GM21528 (cell line): ENCODE data around the gene EXOC4.

Experiments used
- ATAC-seq: cut with Tn5 transposase; IDR thresholded peaks from one replicate; pipeline ENCODE4 v1.9.1; 2021; ENCODE audit warnings: mild to moderate bottlenecking, moderate library complexity; ENCODE audit not compliant: unreplicated experiment, low FRiP score

Gene EXOC4

GRCh38 chr7:133518718-133519117 lies 265.8 kb downstream of the EXOC4 start:
- no peak for ATAC-seq

DNA sequence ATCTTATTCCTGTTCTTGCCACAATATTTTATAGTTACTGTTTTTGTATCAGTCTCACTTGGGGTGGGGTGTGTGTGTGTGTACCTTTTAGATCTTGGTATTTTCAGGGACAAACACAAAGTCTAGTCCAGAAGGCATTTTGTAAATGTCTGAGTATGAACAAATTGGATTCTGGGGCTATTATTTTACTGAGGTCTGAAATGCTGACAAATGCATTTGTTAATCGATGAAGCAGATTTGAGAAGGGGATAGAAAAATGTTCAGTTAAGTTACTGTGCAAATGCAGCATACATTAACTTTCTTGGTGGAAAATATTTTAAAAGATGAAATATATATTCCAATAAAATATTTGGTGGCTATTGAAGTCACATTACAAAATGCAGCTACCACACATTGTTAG lies 267.4 kb downstream of the EXOC4 start:
- no peak for ATAC-seq

- ATAC-seq = no peak
Measured at GRCh38 chr7:133522501-133522900, 269.6 kb downstream of the EXOC4 start.

DNA sequence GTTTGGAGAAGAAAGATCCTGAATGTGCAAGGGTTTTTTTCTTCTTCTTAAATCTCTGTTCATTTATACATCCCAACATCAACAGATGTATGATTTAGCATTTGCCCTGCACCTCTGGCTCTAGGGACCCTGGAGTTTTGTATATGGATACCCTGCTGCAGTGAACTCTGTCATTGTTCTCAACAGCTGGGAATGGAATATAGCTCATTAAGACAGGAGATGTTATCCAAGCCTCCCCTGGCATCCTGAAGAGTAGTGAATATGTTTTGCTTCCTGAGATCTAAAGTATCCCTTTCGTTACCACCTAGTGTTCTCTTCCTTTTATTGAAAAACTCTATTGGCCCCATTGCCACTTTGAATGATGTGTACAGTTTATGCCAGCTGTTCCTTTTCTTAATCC lies 275.9 kb downstream of the EXOC4 start:
- ATAC-seq = no peak

- ATAC-seq = no peak
Measured at GRCh38 chr7:133529861-133530260, 277.0 kb downstream of the EXOC4 start.

DNA sequence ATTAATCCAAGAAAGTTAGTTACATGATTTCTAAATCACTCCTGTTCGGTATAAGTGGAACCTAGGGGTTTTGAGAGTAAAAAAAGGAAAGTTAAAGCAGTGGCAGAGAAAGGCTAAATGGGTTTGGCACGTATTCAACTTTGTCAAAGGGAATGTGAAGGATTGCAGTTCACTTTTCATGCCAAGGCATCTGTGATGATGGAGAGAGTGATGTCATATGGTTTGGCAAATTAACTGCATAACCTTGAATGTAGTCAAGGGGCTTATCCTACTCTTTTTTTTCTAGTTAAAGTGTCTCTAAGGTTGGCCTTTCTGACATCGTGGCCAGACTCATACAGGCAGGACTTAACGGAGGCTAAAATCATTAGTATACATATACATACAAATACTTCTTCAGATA lies 277.8 kb downstream of the EXOC4 start:
- ATAC-seq = no peak

GRCh38 chr7:133534816-133535215 lies 281.9 kb downstream of the EXOC4 start:
- ATAC-seq = no peak

- ATAC-seq = no peak
Measured at GRCh38 chr7:133535308-133535707, 282.4 kb downstream of the EXOC4 start.

- ATAC-seq = no peak
Measured at GRCh38 chr7:133536450-133536849, 283.6 kb downstream of the EXOC4 start.

DNA sequence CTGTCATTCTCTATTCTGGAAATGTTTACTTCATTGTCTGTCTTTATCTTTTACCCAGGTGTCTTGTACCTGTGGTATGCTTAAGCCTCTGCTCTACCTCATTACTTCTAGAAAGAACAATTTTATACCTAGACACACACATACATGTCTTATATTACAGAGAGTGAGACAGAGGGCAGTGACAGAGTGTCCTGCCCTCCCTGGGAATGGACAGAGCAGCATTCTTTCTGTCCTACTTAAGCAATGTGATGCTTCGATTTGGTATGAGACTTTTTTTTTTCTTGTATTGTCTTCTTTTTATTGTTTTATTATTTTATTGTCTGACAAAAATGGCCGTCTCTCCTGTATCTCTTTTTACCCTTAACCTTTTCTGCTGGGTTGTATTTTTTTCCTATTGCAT lies 286.1 kb downstream of the EXOC4 start:
- ATAC-seq = no peak

DNA sequence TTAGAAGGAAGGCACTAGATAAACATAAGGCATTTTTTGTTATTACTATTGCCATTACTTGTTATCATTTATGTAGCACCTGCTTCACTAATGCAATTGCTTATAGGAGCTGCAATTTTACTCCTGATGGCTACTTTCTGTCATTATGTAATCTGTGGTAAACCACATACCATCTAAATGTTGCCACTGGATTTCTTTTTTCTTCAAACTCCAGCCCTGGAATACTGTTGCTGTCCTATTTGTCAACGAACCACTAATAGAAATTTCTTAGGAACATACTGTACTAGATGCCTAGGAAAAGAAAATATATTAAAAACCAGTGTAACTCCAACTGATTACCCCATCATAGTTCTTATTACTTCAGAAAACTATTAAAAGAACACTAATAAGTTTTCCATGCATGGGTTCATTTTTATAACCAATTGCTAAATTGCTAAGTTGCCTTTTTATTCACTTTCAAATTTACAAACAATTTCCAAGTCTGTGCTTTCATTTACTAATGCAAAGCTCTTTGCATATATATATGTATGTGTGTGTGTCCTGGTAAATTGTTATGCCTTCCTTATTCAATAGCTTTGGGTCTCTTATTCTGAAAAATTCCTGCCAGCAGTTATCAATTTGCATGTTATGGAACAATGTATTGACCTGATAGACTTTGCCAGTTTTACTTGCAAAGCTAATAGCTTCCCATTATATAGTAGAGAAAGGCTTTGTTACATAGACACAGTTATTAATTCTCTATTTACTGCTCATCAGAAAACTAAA lies 287.4 kb downstream of the EXOC4 start:
- ATAC-seq = no peak

DNA sequence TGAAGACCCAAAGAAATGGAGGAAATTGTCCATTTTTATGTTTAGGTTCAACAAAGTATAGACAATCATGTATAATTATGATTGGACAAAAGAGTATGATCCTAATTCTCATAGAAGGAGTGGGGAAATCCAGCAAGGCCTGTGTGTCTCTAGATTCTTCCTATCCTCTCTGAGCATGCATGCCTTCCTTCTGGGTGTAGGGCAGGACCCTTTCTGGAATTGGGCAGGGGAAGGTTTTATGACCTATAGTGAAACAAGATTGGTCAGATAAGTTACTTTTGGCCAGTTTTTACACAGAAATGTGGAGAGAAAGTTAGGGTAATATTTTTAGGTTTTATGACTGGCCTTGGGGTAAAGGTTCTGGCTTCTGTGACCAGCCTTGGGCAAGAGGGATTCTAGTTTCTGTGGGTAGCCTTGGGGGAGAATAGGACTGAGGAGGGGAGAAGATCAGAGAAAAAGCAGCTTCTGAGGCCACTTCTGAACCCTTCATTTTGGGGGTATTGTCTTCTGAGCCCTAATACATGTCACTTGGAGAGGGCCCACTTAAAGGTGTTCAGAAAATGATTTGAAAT lies 289.4 kb downstream of the EXOC4 start:
- ATAC-seq = no peak

GRCh38 chr7:133543657-133544056 lies 290.8 kb downstream of the EXOC4 start:
- no peak for ATAC-seq

- no peak for ATAC-seq
Measured at GRCh38 chr7:133545618-133546017, 292.7 kb downstream of the EXOC4 start.

- no peak for ATAC-seq
Measured at GRCh38 chr7:133547981-133548380, 295.1 kb downstream of the EXOC4 start.

DNA sequence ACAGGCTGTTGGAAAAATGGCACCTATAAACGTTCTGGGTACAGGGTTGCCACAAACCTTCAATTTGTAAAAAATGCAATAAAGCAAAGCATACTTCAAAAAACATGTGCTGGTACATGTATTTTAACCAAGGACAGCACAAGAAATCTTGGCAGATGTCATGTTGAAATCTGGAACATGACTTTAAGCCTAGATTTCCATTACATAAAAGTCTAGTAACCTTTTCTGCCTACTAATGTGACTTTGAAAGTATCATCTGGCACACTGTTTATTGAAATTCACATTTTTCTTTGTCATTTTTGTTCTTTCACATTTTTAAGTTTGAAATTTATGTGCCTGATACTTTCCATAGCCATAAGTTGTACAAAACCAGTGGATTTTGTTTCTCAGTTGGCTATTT lies 296.8 kb downstream of the EXOC4 start:
- no peak for ATAC-seq

DNA sequence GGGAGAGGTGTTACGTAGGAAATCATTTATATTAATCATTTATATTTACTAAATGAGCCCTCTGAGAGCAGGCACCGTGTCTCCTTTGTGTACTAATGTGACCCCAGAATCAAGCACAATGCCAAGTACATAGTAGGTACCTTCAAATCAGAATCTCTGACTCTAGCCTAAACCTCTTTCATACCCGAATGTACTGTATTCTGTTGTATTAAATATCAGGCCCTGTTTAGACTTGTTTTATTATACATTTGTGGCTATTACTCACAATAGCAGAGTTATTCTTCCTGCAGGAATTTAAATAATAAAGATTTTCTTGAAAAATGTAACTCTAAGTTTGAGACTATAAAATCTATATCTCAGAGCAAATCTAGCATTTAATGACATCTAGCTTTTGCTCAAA lies 297.3 kb downstream of the EXOC4 start:
- no peak for ATAC-seq

GRCh38 chr7:133550811-133551210 lies 297.9 kb downstream of the EXOC4 start:
- ATAC-seq = no peak

DNA sequence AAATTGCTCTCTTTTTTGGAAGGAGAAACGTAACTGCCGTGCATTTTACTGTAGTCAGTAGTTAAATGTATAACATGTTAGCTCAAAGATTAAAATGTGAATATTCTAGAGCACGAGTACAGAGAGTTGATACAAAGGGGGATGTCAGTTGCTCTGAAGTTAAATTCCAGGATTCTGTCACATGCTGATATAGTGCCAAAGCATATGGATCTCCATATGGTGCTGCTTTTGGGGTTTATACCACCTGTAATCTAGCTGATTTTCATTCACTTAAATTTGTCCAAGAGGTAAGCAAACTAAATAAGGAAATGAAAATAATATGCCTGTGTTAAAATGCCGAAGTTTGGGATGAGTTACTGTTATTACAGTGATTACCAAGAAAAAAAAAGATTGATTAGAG lies 298.6 kb downstream of the EXOC4 start:
- ATAC-seq = no peak

GRCh38 chr7:133552079-133552478 lies 299.2 kb downstream of the EXOC4 start:
- ATAC-seq = no peak

GRCh38 chr7:133554330-133554729 lies 301.5 kb downstream of the EXOC4 start:
- no peak for ATAC-seq

GRCh38 chr7:133556048-133556447 lies 303.2 kb downstream of the EXOC4 start:
- no peak for ATAC-seq
